ENCODE measurements around the gene LRRC75A.

- TF ChIP-seq POLR2A (IDR thresholded peaks at IDR 0.05; ENCODE audit: extremely low read depth, insufficient read length) (no peak), CTCF (IDR thresholded peaks at IDR 0.05; ENCODE audit: low read depth, low read length) (no peak)
Observed at GRCh38 chr17:16456742-16457316, 35.2 kb downstream of the LRRC75A start.
